ENCODE data around the gene ODF4.

DNA sequence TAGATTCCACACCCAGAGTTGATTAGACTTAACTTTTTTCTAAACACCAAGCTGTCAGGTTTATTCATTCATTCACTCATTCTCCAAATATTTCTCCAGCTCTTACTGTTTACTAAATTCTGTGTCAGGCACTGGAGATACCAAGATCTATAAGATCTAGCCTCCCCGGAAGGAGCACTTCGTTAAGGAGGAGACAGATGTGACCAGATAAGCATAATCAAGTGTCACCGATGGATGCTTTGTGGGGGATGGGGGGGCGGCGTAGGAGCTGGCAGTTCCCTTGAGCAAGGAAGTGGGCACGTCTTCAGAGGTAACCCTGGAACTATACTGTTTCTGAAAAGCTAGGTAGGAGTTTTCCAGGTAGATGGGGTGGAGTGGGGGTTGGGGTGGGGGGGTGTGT is 47.2 kb downstream of the ODF4 start:
- TF ChIP-seq, protein P1, sequence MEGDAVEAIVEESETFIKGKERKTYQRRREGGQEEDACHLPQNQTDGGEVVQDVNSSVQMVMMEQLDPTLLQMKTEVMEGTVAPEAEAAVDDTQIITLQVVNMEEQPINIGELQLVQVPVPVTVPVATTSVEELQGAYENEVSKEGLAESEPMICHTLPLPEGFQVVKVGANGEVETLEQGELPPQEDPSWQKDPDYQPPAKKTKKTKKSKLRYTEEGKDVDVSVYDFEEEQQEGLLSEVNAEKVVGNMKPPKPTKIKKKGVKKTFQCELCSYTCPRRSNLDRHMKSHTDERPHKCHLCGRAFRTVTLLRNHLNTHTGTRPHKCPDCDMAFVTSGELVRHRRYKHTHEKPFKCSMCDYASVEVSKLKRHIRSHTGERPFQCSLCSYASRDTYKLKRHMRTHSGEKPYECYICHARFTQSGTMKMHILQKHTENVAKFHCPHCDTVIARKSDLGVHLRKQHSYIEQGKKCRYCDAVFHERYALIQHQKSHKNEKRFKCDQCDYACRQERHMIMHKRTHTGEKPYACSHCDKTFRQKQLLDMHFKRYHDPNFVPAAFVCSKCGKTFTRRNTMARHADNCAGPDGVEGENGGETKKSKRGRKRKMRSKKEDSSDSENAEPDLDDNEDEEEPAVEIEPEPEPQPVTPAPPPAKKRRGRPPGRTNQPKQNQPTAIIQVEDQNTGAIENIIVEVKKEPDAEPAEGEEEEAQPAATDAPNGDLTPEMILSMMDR (IDR thresholded peaks at IDR 0.05), result no peak
- no peak for TF ChIP-seq EP300 (IDR thresholded peaks at IDR 0.05)
